GM23338 (cell line): ENCODE results near the gene IMPG1.

ENCODE experiments used
- CREB1 ChIP-seq: fragments of 250-450 bp; sonication (Bioruptor Pico); IDR thresholded peaks from 2 replicates; pipeline ENCODE4 v1.5.0; 2020; ENCODE audit warnings: low read depth, mild to moderate bottlenecking, moderate library complexity
- EZH2 ChIP-seq: fragments of 200-600 bp; sonication (generic); IDR thresholded peaks from one replicate; pipeline ENCODE4 v1.8.0; 2017; ENCODE audit warnings: antibody characterized with exemption, mild to moderate bottlenecking, low read depth; ENCODE audit not compliant: unreplicated experiment
- EZH2phosphoT487 ChIP-seq: fragments of 200-600 bp; sonication (generic); IDR thresholded peaks from one replicate; pipeline ENCODE4 v1.8.1; 2018; ENCODE audit warnings: antibody characterized with exemption; ENCODE audit not compliant: unreplicated experiment
- JUNB ChIP-seq: IDR thresholded peaks from one replicate; pipeline ENCODE4 v1.6.1; 2016; ENCODE audit warnings: antibody characterized with exemption; ENCODE audit not compliant: unreplicated experiment
- NANOG ChIP-seq: IDR thresholded peaks from 2 replicates; pipeline ENCODE4 v1.6.1; 2016; ENCODE audit warnings: antibody characterized with exemption, borderline replicate concordance
- POLR2AphosphoS5 ChIP-seq: IDR thresholded peaks from 2 replicates; pipeline ENCODE4 v1.6.1; 2016; ENCODE audit warnings: antibody characterized with exemption, low read depth
- REST ChIP-seq: IDR thresholded peaks from one replicate; pipeline ENCODE4 v1.6.1; 2018; ENCODE audit warnings: antibody characterized with exemption; ENCODE audit not compliant: unreplicated experiment
- STAT1 ChIP-seq: IDR thresholded peaks from one replicate; pipeline ENCODE4 v1.6.1; 2016; ENCODE audit warnings: antibody characterized with exemption; ENCODE audit not compliant: unreplicated experiment
- ZNF114 ChIP-seq: fragments of 250-450 bp; sonication (Bioruptor Pico); IDR thresholded peaks from 2 replicates; pipeline ENCODE4 v1.5.0; 2020; ENCODE audit warnings: mild to moderate bottlenecking, moderate library complexity
- ZNF331 ChIP-seq: fragments of 250-450 bp; sonication (Bioruptor Pico); IDR thresholded peaks from 2 replicates; pipeline ENCODE4 v1.5.0; 2020; ENCODE audit warnings: low read depth, mild to moderate bottlenecking, moderate library complexity
- TF ChIP-seq, protein P1 (sequence below), 2 experiments: fragments of 200-600 bp in 1 of 2; sonication (generic) in 1 of 2; conservative IDR thresholded peaks; 2 replicates each; pipeline versions ENCODE4 v1.5.1 to v1.6.1; 2016 to 2017; ENCODE audit warnings: antibody characterized with exemption in 2 of 2, low read depth in 2 of 2, mild to moderate bottlenecking in 2 of 2, moderate library complexity in 1 of 2
- TF ChIP-seq, protein P2 (sequence below): IDR thresholded peaks from 2 replicates; pipeline ENCODE4 v1.6.1; 2016; ENCODE audit warnings: antibody characterized with exemption
- TF ChIP-seq, protein P3 (sequence below): fragments of 250-450 bp; sonication (Bioruptor Pico); IDR thresholded peaks from 2 replicates; pipeline ENCODE4 v1.5.0; 2020; ENCODE audit warnings: mild to moderate bottlenecking, moderate library complexity

- TF ChIP-seq, protein P1, sequence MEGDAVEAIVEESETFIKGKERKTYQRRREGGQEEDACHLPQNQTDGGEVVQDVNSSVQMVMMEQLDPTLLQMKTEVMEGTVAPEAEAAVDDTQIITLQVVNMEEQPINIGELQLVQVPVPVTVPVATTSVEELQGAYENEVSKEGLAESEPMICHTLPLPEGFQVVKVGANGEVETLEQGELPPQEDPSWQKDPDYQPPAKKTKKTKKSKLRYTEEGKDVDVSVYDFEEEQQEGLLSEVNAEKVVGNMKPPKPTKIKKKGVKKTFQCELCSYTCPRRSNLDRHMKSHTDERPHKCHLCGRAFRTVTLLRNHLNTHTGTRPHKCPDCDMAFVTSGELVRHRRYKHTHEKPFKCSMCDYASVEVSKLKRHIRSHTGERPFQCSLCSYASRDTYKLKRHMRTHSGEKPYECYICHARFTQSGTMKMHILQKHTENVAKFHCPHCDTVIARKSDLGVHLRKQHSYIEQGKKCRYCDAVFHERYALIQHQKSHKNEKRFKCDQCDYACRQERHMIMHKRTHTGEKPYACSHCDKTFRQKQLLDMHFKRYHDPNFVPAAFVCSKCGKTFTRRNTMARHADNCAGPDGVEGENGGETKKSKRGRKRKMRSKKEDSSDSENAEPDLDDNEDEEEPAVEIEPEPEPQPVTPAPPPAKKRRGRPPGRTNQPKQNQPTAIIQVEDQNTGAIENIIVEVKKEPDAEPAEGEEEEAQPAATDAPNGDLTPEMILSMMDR (conservative IDR thresholded peaks at IDR 0.05; ENCODE audit: low read depth in 2 of 2): no peak
- no peak for TF ChIP-seq JUNB
- no peak for TF ChIP-seq POLR2AphosphoS5
- no peak for TF ChIP-seq CREB1 (CRISPR knock-in tag)
- TF ChIP-seq EZH2: no peak
- TF ChIP-seq REST: no peak
- TF ChIP-seq EZH2phosphoT487: no peak
- TF ChIP-seq, protein P2, sequence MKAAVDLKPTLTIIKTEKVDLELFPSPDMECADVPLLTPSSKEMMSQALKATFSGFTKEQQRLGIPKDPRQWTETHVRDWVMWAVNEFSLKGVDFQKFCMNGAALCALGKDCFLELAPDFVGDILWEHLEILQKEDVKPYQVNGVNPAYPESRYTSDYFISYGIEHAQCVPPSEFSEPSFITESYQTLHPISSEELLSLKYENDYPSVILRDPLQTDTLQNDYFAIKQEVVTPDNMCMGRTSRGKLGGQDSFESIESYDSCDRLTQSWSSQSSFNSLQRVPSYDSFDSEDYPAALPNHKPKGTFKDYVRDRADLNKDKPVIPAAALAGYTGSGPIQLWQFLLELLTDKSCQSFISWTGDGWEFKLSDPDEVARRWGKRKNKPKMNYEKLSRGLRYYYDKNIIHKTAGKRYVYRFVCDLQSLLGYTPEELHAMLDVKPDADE: no peak
- TF ChIP-seq ZNF331 (CRISPR knock-in tag): no peak
- no peak for TF ChIP-seq STAT1
- TF ChIP-seq, protein P3, sequence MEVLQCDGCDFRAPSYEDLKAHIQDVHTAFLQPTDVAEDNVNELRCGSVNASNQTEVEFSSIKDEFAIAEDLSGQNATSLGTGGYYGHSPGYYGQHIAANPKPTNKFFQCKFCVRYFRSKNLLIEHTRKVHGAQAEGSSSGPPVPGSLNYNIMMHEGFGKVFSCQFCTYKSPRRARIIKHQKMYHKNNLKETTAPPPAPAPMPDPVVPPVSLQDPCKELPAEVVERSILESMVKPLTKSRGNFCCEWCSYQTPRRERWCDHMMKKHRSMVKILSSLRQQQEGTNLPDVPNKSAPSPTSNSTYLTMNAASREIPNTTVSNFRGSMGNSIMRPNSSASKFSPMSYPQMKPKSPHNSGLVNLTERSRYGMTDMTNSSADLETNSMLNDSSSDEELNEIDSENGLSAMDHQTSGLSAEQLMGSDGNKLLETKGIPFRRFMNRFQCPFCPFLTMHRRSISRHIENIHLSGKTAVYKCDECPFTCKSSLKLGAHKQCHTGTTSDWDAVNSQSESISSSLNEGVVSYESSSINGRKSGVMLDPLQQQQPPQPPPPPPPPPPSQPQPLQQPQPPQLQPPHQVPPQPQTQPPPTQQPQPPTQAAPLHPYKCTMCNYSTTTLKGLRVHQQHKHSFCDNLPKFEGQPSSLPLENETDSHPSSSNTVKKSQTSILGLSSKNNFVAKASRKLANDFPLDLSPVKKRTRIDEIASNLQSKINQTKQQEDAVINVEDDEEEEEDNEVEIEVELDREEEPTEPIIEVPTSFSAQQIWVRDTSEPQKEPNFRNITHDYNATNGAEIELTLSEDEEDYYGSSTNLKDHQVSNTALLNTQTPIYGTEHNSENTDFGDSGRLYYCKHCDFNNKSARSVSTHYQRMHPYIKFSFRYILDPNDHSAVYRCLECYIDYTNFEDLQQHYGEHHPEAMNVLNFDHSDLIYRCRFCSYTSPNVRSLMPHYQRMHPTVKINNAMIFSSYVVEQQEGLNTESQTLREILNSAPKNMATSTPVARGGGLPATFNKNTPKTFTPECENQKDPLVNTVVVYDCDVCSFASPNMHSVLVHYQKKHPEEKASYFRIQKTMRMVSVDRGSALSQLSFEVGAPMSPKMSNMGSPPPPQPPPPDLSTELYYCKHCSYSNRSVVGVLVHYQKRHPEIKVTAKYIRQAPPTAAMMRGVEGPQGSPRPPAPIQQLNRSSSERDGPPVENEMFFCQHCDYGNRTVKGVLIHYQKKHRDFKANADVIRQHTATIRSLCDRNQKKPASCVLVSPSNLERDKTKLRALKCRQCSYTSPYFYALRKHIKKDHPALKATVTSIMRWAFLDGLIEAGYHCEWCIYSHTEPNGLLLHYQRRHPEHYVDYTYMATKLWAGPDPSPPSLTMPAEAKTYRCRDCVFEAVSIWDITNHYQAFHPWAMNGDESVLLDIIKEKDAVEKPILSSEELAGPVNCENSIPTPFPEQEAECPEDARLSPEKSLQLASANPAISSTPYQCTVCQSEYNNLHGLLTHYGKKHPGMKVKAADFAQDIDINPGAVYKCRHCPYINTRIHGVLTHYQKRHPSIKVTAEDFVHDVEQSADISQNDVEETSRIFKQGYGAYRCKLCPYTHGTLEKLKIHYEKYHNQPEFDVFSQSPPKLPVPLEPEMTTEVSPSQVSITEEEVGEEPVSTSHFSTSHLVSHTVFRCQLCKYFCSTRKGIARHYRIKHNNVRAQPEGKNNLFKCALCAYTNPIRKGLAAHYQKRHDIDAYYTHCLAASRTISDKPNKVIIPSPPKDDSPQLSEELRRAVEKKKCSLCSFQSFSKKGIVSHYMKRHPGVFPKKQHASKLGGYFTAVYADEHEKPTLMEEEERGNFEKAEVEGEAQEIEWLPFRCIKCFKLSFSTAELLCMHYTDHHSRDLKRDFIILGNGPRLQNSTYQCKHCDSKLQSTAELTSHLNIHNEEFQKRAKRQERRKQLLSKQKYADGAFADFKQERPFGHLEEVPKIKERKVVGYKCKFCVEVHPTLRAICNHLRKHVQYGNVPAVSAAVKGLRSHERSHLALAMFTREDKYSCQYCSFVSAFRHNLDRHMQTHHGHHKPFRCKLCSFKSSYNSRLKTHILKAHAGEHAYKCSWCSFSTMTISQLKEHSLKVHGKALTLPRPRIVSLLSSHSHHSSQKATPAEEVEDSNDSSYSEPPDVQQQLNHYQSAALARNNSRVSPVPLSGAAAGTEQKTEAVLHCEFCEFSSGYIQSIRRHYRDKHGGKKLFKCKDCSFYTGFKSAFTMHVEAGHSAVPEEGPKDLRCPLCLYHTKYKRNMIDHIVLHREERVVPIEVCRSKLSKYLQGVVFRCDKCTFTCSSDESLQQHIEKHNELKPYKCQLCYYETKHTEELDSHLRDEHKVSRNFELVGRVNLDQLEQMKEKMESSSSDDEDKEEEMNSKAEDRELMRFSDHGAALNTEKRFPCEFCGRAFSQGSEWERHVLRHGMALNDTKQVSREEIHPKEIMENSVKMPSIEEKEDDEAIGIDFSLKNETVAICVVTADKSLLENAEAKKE: no peak
- TF ChIP-seq ZNF114: no peak
- TF ChIP-seq NANOG: no peak
Measured at GRCh38 chr6:76026101-76026500, 46.4 kb downstream of the IMPG1 start.
